ENCODE results near the gene INS. TPM values are rescaled to one million over a fixed set of nuclear protein-coding genes. Genes with fewer than 3 reads are reported as not detected.

The INS gene
- total and polyA plus RNA-seq, 2 of the 4 experiments (the other 2 are of a cell fraction): not detected

- Histone ChIP-seq H3K4ac (ENCODE audit: low read depth, low read length) (no peak overlapping the region), H3K9ac (ENCODE audit: low read depth, low read length) (no peak overlapping the region), H2BK120ac (ENCODE audit: low read depth, low read length) (no peak overlapping the region), H3K36me3 (ENCODE audit: control insufficient read depth, insufficient read depth, low read length) (peaks cover 2% of the 10 kb centered on the region; the same call in 1 of the 2 replicates), H3K14ac (replicated peaks; ENCODE audit: low read depth, low read length) (no peak overlapping the region), H4K20me1 (ENCODE audit: insufficient read depth, low read length) (peaks cover 28% of the 10 kb centered on the region), H3K4me2 (ENCODE audit: low read depth, low read length) (no peak overlapping the region), H3K18ac (ENCODE audit: low read depth, low read length) (no peak overlapping the region), H3K9me3 (ENCODE audit: control insufficient read depth, insufficient read depth, low read length) (no peaks in the 10 kb centered on the region), H3K79me1 (ENCODE audit: low read depth in 1 of 2, low read length in 2 of 2) (peaks cover 0 to 9% of the 10 kb centered on the region in 2 experiments; a peak in 2 of 4 replicates), H3K9me1 (ENCODE audit: insufficient read depth, low read length) (peaks cover 7% of the 10 kb centered on the region), H4K8ac (ENCODE audit: low read depth in 2 of 2, low read length in 2 of 2) (no peak overlapping the region), H2AK5ac (ENCODE audit: low read depth, low read length) (no peak overlapping the region), H2AFZ (replicated peaks; ENCODE audit: low read length, poor library complexity) (no peak overlapping the region), H3K4me3 (ENCODE audit: insufficient read depth, low read depth, low read length) (no peak overlapping the region), H2BK15ac (ENCODE audit: low read depth, low read length) (no peak overlapping the region), H2AK9ac (replicated peaks; ENCODE audit: low read depth, low read length, poor library complexity) (no peak overlapping the region), H2BK20ac (ENCODE audit: low read depth, low read length) (no peak overlapping the region), H3K27me3 (ENCODE audit: control insufficient read depth, insufficient read depth, low read length) (peaks cover 31% of the 10 kb centered on the region), H4K5ac (ENCODE audit: low read depth, low read length) (no peak overlapping the region), H3K4me1 (ENCODE audit: control insufficient read depth, insufficient read depth, low read length) (no peaks in the 10 kb centered on the region), H2BK5ac (ENCODE audit: low read depth, low read length, poor library complexity, severe bottlenecking) (no peak overlapping the region), H3K27ac (ENCODE audit: insufficient read depth, low read length) (no peak overlapping the region), H4K91ac (ENCODE audit: insufficient read depth, low read depth, low read length) (no peak overlapping the region), H3K23ac (ENCODE audit: low read depth, low read length) (no peak overlapping the region), H3K56ac (ENCODE audit: extremely low read depth, insufficient read depth, low read length) (no peak overlapping the region)
- intact Hi-C loops (cut with micrococcal nuclease): no loop called here
- 65% methylated on average over 24 of the region's 33 CpGs; no CpG with 5 or more reads in 1 of the 2 experiments for WGBS, 2 experiments (ENCODE audit: extremely low coverage in 2 of 2, insufficient read length in 1 of 2)
- ChIA-PET POLR2A (ENCODE audit: unreplicated experiment) (no interaction called here), CTCF (interaction anchor here (0.9 kb wide), 1 partner anchor 23 kb away, joined by 3 read pairs; no protein-coding TSS in a partner anchor)
- in situ Hi-C loops (cut with MboI; ENCODE audit: low sequenced_read_pairs): no loop called here
- no TSS peak for BruUV-seq (replicated peaks)
- ATAC-seq (ENCODE audit: low read depth): no peak
- TF ChIP-seq MXI1 (IDR thresholded peaks at IDR 0.05; ENCODE audit: borderline replicate concordance, low read depth, low read length): no peak
- no peak for TF ChIP-seq MAZ (IDR thresholded peaks at IDR 0.05; ENCODE audit: borderline replicate concordance, low read depth, low read length)
- no peak for TF ChIP-seq CEBPB (IDR thresholded peaks at IDR 0.05; ENCODE audit: low read depth, low read length)
- dilution Hi-C loops (cut with HindIII; ENCODE audit: low sequenced_read_pairs, unreplicated experiment): no loop called here
- no peak for DNase-seq
Observed at GRCh38 chr11:2133241-2134021, 27.6 kb downstream of the INS start.

Data from IMR-90 (cell line).